ENCODE results near the gene RAI1. TPM values are rescaled to one million over a fixed set of nuclear protein-coding genes. Genes with fewer than 3 reads are reported as not detected.

Gene RAI1
- total and polyA plus RNA-seq, 2 of the 13 experiments (the other 11 are each of a cell fraction or from before 2014, with no cell fraction given): 3.4 to 5.2 TPM

DNA sequence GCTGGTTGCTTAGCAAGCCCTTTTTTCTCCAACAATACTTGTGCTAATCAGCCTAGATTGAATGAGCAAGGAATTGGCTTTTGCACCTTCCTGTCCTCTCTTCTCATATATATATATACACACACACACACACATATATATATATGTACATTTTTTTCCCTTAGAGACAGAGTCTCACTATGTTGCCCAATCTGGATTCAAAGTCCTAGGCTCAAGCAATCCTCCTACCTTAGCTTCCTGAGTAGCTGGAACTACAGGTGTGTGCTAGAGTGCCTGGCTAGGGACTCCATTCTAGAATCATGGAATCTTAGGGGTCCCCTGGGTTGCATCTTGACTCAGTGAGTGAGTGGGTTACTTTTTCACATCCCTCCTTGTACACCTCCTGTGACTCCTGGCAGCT, 27.0 kb downstream of the RAI1 start:
- peak overlapping the region; percentile 14 for H3K27ac ChIP-seq (ENCODE audit: extremely low read length, insufficient read depth, low read length)

GRCh38 chr17:17708816-17709215, 27.6 kb downstream of the RAI1 start:
- intact Hi-C loops (cut with micrococcal nuclease; ENCODE audit: unreplicated experiment): no loop called here
- FAIRE-seq (no peak), DNase-seq (ENCODE audit: low spot score) (no peak), ATAC-seq (no peak)
- no peaks in the 10 kb centered on the region for H3K9me3 ChIP-seq (ENCODE audit: low read length)
- in situ Hi-C loops (cut with HindIII; ENCODE audit: extremely low pct_ligation_motif_present, low pct_unique_long_range_greater_than_20kb): no loop called here
- WGBS (ENCODE audit: low lambda C conversion rate): 86% methylated on average over 9 of the region's 9 CpGs
- no peak overlapping the region for H3K4me3 ChIP-seq (replicated peaks in 1 of 3; ENCODE audit: insufficient read depth in 1 of 3, low read depth in 2 of 3, low read length in 3 of 3)
- peaks cover 57% of the 10 kb centered on the region for H3K79me2 ChIP-seq (ENCODE audit: insufficient read depth, low read length)
- ChIA-PET CTCF (ENCODE audit: low intra/inter-chr PET ratio, low total read pairs) (no interaction called here), POLR2A (interaction anchor here (4.7 kb wide), 1 partner anchor 15 kb away, joined by 45 read pairs; no protein-coding TSS in a partner anchor)
- no TSS peak for BruUV-seq (replicated peaks)
- no peak overlapping the region for H2AFZ ChIP-seq (ENCODE audit: low read length)
- H3K36me3 ChIP-seq (replicated peaks in 1 of 2; ENCODE audit: control insufficient read depth in 1 of 2, insufficient read depth in 2 of 2, low read length in 2 of 2): no peaks in the 10 kb centered on the region; a peak in 2 of 5 replicates
- H4K20me1 ChIP-seq (ENCODE audit: insufficient read depth, low read length): peaks cover 9% of the 10 kb centered on the region; the same call in 1 of the 2 replicates
- H3K27ac ChIP-seq (ENCODE audit: extremely low read length, insufficient read depth, low read length): peak overlapping the region; percentile 21
- H3K4me2 ChIP-seq (ENCODE audit: low read depth, low read length): no peak overlapping the region
- H3K27me3 ChIP-seq (ENCODE audit: control insufficient read depth in 1 of 2, insufficient read depth in 2 of 2, low read length in 2 of 2): no peaks in the 10 kb centered on the region
- no peak overlapping the region for H3K9ac ChIP-seq (ENCODE audit: insufficient read depth, low read depth, low read length)
- peaks cover 89% of the 10 kb centered on the region for H3K4me1 ChIP-seq (ENCODE audit: insufficient read depth, low read length)
- TF ChIP-seq ZNF18 (CRISPR knock-in tag; IDR thresholded peaks at IDR 0.05; ENCODE audit: insufficient replicate concordance): no peak
- TF ChIP-seq MIXL1 (CRISPR knock-in tag; IDR thresholded peaks at IDR 0.05): no peak
- TF ChIP-seq HINFP (CRISPR knock-in tag; IDR thresholded peaks at IDR 0.05; ENCODE audit: low read depth): no peak
- TF ChIP-seq FOXA1 (IDR thresholded peaks at IDR 0.05): no peak
- TF ChIP-seq FOXA1 (CRISPR knock-in tag; IDR thresholded peaks at IDR 0.05): no peak
- no peak for TF ChIP-seq CREB1 (IDR thresholded peaks at IDR 0.05)
- TF ChIP-seq CREB1 (CRISPR knock-in tag; IDR thresholded peaks at IDR 0.05): no peak
- TF ChIP-seq MBNL3 (CRISPR knock-in tag; conservative IDR thresholded peaks at IDR 0.05): no peak
- TF ChIP-seq ZNF362 (CRISPR knock-in tag; IDR thresholded peaks at IDR 0.05; ENCODE audit: borderline replicate concordance): no peak
- no peak for TF ChIP-seq ZNF225 (CRISPR knock-in tag; IDR thresholded peaks at IDR 0.05)
- TF ChIP-seq ZMYM3 (CRISPR knock-in tag; IDR thresholded peaks at IDR 0.05): peak; percentile 55
- TF ChIP-seq ZNF629 (CRISPR knock-in tag; conservative IDR thresholded peaks at IDR 0.05): peak; percentile 91
- no peak for TF ChIP-seq AGO2 (optimal IDR thresholded peaks at IDR 0.05; ENCODE audit: low read depth, low read length)
- no peak for TF ChIP-seq ZNF660 (CRISPR knock-in tag; IDR thresholded peaks at IDR 0.05; ENCODE audit: borderline replicate concordance, low read depth)

More for the DNA sequence above, 27.0 kb downstream of the RAI1 start:
- no peak overlapping the region for H3K4me2 ChIP-seq (ENCODE audit: low read depth, low read length)
- H4K20me1 ChIP-seq (ENCODE audit: insufficient read depth, low read length): peaks cover 11% of the 10 kb centered on the region; the same call in 1 of the 2 replicates
- H3K4me3 ChIP-seq (replicated peaks in 1 of 3; ENCODE audit: insufficient read depth in 1 of 3, low read depth in 2 of 3, low read length in 3 of 3): no peak overlapping the region
- no peaks in the 10 kb centered on the region for H3K9me3 ChIP-seq (ENCODE audit: low read length)
- no peak overlapping the region for H2AFZ ChIP-seq (ENCODE audit: low read length)
- in situ Hi-C loops (cut with HindIII; ENCODE audit: extremely low pct_ligation_motif_present, low pct_unique_long_range_greater_than_20kb) (no loop called here), intact Hi-C loops (cut with micrococcal nuclease; ENCODE audit: unreplicated experiment) (no loop called here)
- FAIRE-seq (no peak), ATAC-seq (no peak), DNase-seq (ENCODE audit: low spot score) (no peak)
- H3K4me1 ChIP-seq (ENCODE audit: insufficient read depth, low read length): peaks cover 89% of the 10 kb centered on the region
- ChIA-PET POLR2A (interaction anchor here (4.7 kb wide), 1 partner anchor 14 kb away, joined by 45 read pairs; no protein-coding TSS in a partner anchor), CTCF (ENCODE audit: low intra/inter-chr PET ratio, low total read pairs) (no interaction called here)
- TF ChIP-seq CEBPB (IDR thresholded peaks at IDR 0.05; ENCODE audit: borderline replicate concordance, low read depth, low read length) (peak; percentile 44; the same call in 1 of the 2 replicates), CEBPG (CRISPR knock-in tag; IDR thresholded peaks at IDR 0.05) (peak; percentile 65), NFIB (CRISPR knock-in tag; IDR thresholded peaks at IDR 0.05; ENCODE audit: borderline replicate concordance) (no peak), NFRKB (IDR thresholded peaks at IDR 0.05) (no peak), HNF4A (CRISPR knock-in tag; IDR thresholded peaks at IDR 0.05) (peak; percentile 62)
- H3K79me2 ChIP-seq (ENCODE audit: insufficient read depth, low read length): peaks cover 60% of the 10 kb centered on the region
- no peaks in the 10 kb centered on the region; a peak in 2 of 5 replicates for H3K36me3 ChIP-seq (replicated peaks in 1 of 2; ENCODE audit: control insufficient read depth in 1 of 2, insufficient read depth in 2 of 2, low read length in 2 of 2)
- no peaks in the 10 kb centered on the region for H3K27me3 ChIP-seq (ENCODE audit: control insufficient read depth in 1 of 2, insufficient read depth in 2 of 2, low read length in 2 of 2)
- no peak overlapping the region for H3K9ac ChIP-seq (ENCODE audit: insufficient read depth, low read depth, low read length)
- no TSS peak for BruUV-seq (replicated peaks)

Measured in HepG2 (cell line).